Common myeloid progenitor, CD34-positive (primary cell): ENCODE data around the gene SNAPC1.
"Not testable (repeated sequence)": the region's sequence is repeated elsewhere in the genome, so short reads cannot be mapped to it uniquely, and the experiment has no call there.

Experiments
- CTCF ChIA-PET: fragments of 350-600 bp; sonication (Branson Sonifier 250); formaldehyde crosslinking; loops from one replicate; lab custom pipeline; 2021; ENCODE audit warnings: antibody characterized with exemption; lab: Charles Lee
- POLR2A ChIA-PET: fragments of 350-600 bp; sonication (Branson Sonifier 250); formaldehyde crosslinking; loops from one replicate; lab custom pipeline; 2021; ENCODE audit warnings: antibody characterized with exemption; lab: Charles Lee
- DNase-seq, 3 donors: peaks; one replicate each; pipeline versions ENCODE4 v3.0.0 to v3.0.0-alpha.2; 2013
- H3K27ac ChIP-seq, 2 experiments: 1 replicate in 1 of 2; 2 replicates in 1 of 2; pipeline ENCODE4 v1.7.0; 2013; ENCODE audit warnings: inconsistent platforms in 2 of 2, low read length in 2 of 2, mild to moderate bottlenecking in 2 of 2, low read depth in 1 of 2, moderate library complexity in 1 of 2; ENCODE audit not compliant: severe bottlenecking in 2 of 2, insufficient read depth in 1 of 2, poor library complexity in 1 of 2
- H3K27me3 ChIP-seq, 5 experiments: replicated peaks in 2 of 5; 1 replicate in 3 of 5; 2 replicates in 2 of 5; pipeline versions ENCODE4 v1.6.1 to v1.7.0; 2013; ENCODE audit warnings: low read length in 4 of 5, mild to moderate bottlenecking in 2 of 5, moderate library complexity in 2 of 5, inconsistent platforms in 1 of 5; ENCODE audit not compliant: insufficient read depth in 5 of 5, control insufficient read depth in 4 of 5
- H3K36me3 ChIP-seq, 4 experiments: 1 replicate in 2 of 4; 2 replicates in 2 of 4; pipeline versions ENCODE4 v1.6.1 to v1.7.0; 2013; ENCODE audit warnings: low read length in 3 of 4, control low read depth in 1 of 4, mild to moderate bottlenecking in 1 of 4; ENCODE audit not compliant: control insufficient read depth in 4 of 4, insufficient read depth in 4 of 4
- H3K4me1 ChIP-seq, 4 experiments: 1 replicate in 3 of 4; 2 replicates in 1 of 4; pipeline versions ENCODE4 v1.6.1 to v1.7.1; 2013; ENCODE audit warnings: low read length in 3 of 4, mild to moderate bottlenecking in 3 of 4, control low read depth in 1 of 4, inconsistent platforms in 1 of 4, moderate library complexity in 1 of 4; ENCODE audit not compliant: control insufficient read depth in 4 of 4, insufficient read depth in 4 of 4; ENCODE audit errors: control extremely low read depth in 1 of 4
- H3K4me3 ChIP-seq, 7 experiments: 1 replicate in 4 of 7; 2 replicates in 3 of 7; pipeline versions ENCODE4 v1.5.1 to v1.7.0; 2013; ENCODE audit warnings: mild to moderate bottlenecking in 7 of 7, low read length in 6 of 7, moderate library complexity in 6 of 7, inconsistent platforms in 2 of 7, low read depth in 2 of 7, control low read depth in 1 of 7; ENCODE audit not compliant: insufficient read depth in 4 of 7, control insufficient read depth in 1 of 7; ENCODE audit errors: extremely low read depth in 1 of 7
- H3K9me3 ChIP-seq, 5 experiments: 1 replicate in 4 of 5; 2 replicates in 1 of 5; pipeline versions ENCODE4 v1.6.1 to v1.7.1; 2013; ENCODE audit warnings: low read length in 4 of 5, mild to moderate bottlenecking in 2 of 5, inconsistent platforms in 1 of 5, low read depth in 1 of 5, moderate library complexity in 1 of 5; ENCODE audit not compliant: control insufficient read depth in 4 of 5, insufficient read depth in 2 of 5; ENCODE audit errors: control extremely low read depth in 1 of 5
- WGBS: methylation state at CpG from one replicate; pipeline ENCODE4 v1.1.5; 2013; ENCODE audit not compliant: insufficient coverage; 5-methylcytosine and 5-hydroxymethylcytosine counted together

Gene SNAPC1

DNA sequence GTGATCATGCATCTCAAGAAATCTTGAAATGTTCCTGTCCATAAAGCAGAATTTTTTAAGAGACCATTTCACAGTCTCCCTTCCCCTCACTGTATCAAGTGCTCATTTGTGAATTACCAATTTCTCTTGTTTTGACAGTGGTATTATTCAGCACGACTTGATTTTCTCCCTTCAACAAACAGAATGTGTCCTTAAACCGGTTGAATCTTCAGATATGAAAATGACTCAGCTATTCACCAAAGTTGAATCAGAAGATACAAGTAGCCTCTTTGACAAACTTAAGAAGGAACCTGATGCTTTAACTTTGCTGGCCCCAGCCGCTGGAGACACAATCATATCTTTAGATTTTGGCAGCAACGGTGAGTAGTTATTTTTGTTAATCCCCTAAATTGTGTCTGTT is 25.5 kb upstream of the SNAPC1 start:
- Histone ChIP-seq H3K27ac (no peak overlapping the region), H3K36me3 (peaks cover 24 to 89% (median 57%) of the 10 kb centered on the region in 4 experiments), H3K27me3 (no peaks in the 10 kb centered on the region), H3K4me1 (no peaks in the 10 kb centered on the region), H3K9me3 (no peaks in the 10 kb centered on the region), H3K4me3 (no peak overlapping the region)
- POLR2A ChIA-PET, result no interaction called here
- WGBS, result 100% methylated on average over 1 of the region's 4 CpGs
- CTCF ChIA-PET, result no interaction called here
- no peak for DNase-seq

DNA sequence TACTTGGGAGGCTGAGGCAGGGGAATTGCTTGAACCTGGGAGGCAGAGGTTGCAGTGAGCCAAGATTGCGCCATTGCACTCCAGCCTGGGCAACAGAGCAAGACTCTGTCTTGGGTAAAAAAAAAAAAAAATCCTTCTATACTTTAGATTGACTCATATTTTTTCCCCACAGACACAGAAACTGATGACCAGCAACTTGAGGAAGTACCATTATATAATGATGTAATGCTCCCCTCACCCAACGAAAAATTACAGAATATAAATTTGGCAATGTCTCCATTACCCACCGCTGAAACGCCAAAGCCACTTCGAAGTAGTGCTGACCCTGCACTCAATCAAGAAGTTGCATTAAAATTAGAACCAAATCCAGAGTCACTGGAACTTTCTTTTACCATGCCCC is 24.3 kb upstream of the SNAPC1 start:
- CTCF ChIA-PET, result interaction anchor here (0.7 to 3.2 kb wide), 4 partner anchors 8 to 267 kb away, joined by 3 to 23 read pairs (median 12); no protein-coding TSS in a partner anchor
- no peaks in the 10 kb centered on the region for H3K9me3 ChIP-seq
- H3K36me3 ChIP-seq, result peaks cover 24 to 88% (median 61%) of the 10 kb centered on the region in 4 experiments
- WGBS, result 100% methylated on average over 3 of the region's 5 CpGs
- H3K4me1 ChIP-seq, result no peaks in the 10 kb centered on the region
- H3K27me3 ChIP-seq, result no peaks in the 10 kb centered on the region
- no peak overlapping the region for H3K4me3 ChIP-seq
- POLR2A ChIA-PET, result no interaction called here
- DNase-seq, result peak in 1 of 3 donors; percentile 18
- H3K27ac ChIP-seq, result no peak overlapping the region

DNA sequence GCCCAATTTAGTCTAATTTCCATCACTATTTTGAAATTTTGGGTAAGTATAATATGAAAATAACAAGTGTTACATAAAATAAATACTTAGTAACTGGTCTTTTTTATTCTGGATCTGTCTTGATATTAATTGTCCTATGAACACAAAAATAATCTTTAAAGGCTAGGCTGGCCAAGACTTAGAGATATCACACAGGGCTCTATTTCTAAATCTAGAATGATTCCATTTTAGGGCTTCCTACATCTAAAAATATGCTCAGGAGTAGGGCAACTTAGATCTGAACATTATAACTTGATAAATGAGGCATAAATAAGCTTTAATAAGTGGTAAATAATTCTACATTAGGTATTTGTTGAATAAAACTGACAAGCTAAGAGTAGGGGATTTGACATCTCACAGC is 23.1 kb upstream of the SNAPC1 start:
- POLR2A ChIA-PET, result no interaction called here

DNA sequence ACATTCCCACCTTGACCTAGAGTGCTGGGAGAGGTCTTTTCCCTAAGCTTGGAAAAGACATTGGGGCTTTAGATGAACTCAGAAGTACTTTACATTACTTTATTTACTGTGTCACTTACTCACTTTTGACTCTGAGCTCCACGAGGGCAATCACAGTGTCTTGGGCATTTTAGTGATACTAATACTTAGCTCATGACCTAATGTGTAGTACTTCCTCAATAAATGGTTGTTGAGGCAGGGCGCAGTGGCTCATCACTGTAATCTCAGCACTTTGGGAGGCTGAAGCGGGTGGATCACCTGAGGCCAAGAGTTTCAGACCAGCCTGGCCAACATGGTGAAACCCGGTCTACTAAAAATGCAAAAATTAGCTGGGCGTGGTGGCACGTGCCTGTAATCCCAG is 19.8 kb upstream of the SNAPC1 start:
- H3K9me3 ChIP-seq, result no peaks in the 10 kb centered on the region
- no peak overlapping the region for H3K4me3 ChIP-seq
- no peak for DNase-seq
- H3K4me1 ChIP-seq, result no peaks in the 10 kb centered on the region
- ChIA-PET POLR2A (no interaction called here), CTCF (interaction anchor here (0.9 to 3.7 kb wide), 7 partner anchors 11 to 280 kb away, joined by 3 to 14 read pairs (median 6); partner anchors contain the start of gene SNAPC1)
- no peaks in the 10 kb centered on the region for H3K27me3 ChIP-seq
- no peak overlapping the region for H3K27ac ChIP-seq
- WGBS, result 94% methylated on average over 5 of the region's 6 CpGs
- peaks cover 29 to 87% (median 51%) of the 10 kb centered on the region in 4 experiments for H3K36me3 ChIP-seq

More for the DNA sequence above, 23.1 kb upstream of the SNAPC1 start:
- Histone ChIP-seq H3K4me1 (no peaks in the 10 kb centered on the region), H3K36me3 (peaks cover 30 to 90% (median 60%) of the 10 kb centered on the region in 4 experiments), H3K27me3 (no peaks in the 10 kb centered on the region), H3K4me3 (no peak overlapping the region), H3K9me3 (no peaks in the 10 kb centered on the region), H3K27ac (no peak overlapping the region)
- CTCF ChIA-PET, result interaction anchor here (0.8 to 3.2 kb wide), 6 partner anchors 9 to 280 kb away, joined by 3 to 23 read pairs (median 4); no protein-coding TSS in a partner anchor
- DNase-seq, result no peak

DNA sequence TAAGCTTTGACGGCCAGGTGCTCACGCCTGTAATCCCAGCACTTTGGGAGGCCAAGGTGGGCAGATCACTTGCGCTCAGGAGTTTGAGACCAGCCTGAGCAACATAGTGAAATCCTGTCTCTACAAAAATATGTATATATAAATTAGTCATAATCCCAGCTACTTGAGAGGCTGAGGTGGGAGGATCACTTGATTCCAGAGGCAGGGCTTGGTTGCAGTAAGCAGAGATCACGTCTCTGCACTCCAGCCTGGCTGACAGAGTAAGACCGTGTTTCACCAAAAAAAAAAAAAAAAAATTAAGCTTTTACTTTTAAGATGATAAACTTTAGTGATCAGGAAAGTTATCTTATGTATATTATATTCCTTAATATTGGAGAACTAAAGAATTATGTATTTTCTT is 18.0 kb upstream of the SNAPC1 start:
- H3K9me3 ChIP-seq, result no peaks in the 10 kb centered on the region
- WGBS, result 93% methylated on average over 2 of the region's 5 CpGs
- no peak for DNase-seq
- peaks cover 26 to 76% (median 49%) of the 10 kb centered on the region in 4 experiments for H3K36me3 ChIP-seq
- H3K4me3 ChIP-seq, result no peak overlapping the region
- H3K27me3 ChIP-seq, result no peaks in the 10 kb centered on the region
- H3K27ac ChIP-seq, result peak overlapping the region in 1 of 2 experiments; percentile 22
- POLR2A ChIA-PET, result interaction anchor here (0.6 kb wide), 2 partner anchors 702 to 1156 kb away, joined by 3 read pairs; no protein-coding TSS in a partner anchor
- H3K4me1 ChIP-seq, result no peaks in the 10 kb centered on the region
- CTCF ChIA-PET, result interaction anchor here (0.7 to 3.7 kb wide), 6 partner anchors 10 to 269 kb away, joined by 3 to 14 read pairs (median 5); partner anchors contain the start of gene SNAPC1

DNA sequence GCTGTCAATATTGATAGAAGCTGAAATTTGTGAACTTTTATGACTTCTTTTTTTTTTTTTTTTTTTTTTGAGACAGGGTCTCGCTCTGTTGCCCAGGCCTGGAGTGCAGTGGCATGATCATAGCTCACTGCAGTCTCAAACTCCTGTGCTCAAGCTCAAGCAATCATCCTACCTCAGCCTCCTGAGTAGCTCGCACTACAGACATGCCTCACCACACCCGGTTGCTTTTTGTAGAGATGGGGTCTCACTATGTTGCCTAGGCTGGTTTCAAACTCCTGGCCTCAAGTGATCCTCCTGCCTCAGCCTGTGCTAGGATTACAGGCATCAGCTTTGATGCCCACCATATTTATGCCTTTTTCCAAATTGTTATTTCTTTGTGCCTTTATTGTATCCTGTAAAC is 15.9 kb upstream of the SNAPC1 start:
- H3K27me3 ChIP-seq, H3K9me3 ChIP-seq, DNase-seq, H3K4me3 ChIP-seq, H3K27ac ChIP-seq: not testable (repeated sequence)
- ChIA-PET POLR2A (interaction anchor here (0.6 to 1.1 kb wide), 2 partner anchors 11 to 65 kb away, joined by 3 read pairs; no protein-coding TSS in a partner anchor), CTCF (interaction anchor here (1.2 to 2.6 kb wide), 4 partner anchors 11 to 220 kb away, joined by 3 to 8 read pairs (median 6); partner anchors contain the start of gene SNAPC1)
- 90% methylated on average over 2 of the region's 3 CpGs for WGBS
- Histone ChIP-seq H3K36me3 (peaks cover 19 to 59% (median 38%) of the 10 kb centered on the region in 4 experiments), H3K4me1 (peaks cover 0 to 14% (median 8%) of the 10 kb centered on the region in 4 experiments)

DNA sequence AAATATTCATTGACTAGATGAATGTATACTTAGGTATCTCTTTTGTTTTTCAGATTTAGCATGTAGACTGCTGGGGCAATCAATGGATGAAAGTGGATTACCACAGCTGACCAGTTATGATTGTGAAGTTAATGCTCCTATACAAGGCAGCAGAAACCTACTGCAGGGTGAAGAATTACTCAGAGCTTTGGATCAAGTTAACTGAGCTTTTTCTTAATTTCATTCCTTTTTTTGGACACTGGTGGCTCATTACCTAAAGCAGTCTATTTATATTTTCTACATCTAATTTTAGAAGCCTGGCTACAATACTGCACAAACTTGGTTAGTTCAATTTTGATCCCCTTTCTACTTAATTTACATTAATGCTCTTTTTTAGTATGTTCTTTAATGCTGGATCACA is 15.3 kb upstream of the SNAPC1 start:
- no peak overlapping the region for H3K27ac ChIP-seq
- H3K36me3 ChIP-seq, result peaks cover 16 to 54% (median 38%) of the 10 kb centered on the region in 4 experiments
- DNase-seq, result no peak
- H3K9me3 ChIP-seq, result no peaks in the 10 kb centered on the region
- H3K4me1 ChIP-seq, result peaks cover 0 to 19% (median 10%) of the 10 kb centered on the region in 4 experiments
- H3K27me3 ChIP-seq, result no peaks in the 10 kb centered on the region
- H3K4me3 ChIP-seq, result no peak overlapping the region
- ChIA-PET CTCF (interaction anchor here (1.2 to 2.0 kb wide), 3 partner anchors 10 to 221 kb away, joined by 3 to 8 read pairs (median 6); no protein-coding TSS in a partner anchor), POLR2A (interaction anchor here (0.5 kb wide), 1 partner anchor 262 kb away, joined by 3 read pairs; no protein-coding TSS in a partner anchor)
